A549 (cell line): ENCODE measurements around the gene CNOT2.

ENCODE experiments used
- JUN ChIP-seq, 2 experiments: fragments of >200 bp; sonication (Bioruptor Twin); formaldehyde crosslinking; IDR thresholded peaks; 2 replicates in 1 of 2; 3 replicates in 1 of 2; pipeline ENCODE4 v1.6.1; 2016 to 2017
- POLR2A ChIP-seq: IDR thresholded peaks from 2 replicates; pipeline ENCODE4 v1.6.1; 2012; ENCODE audit warnings: mild to moderate bottlenecking, low read length
- RFX5 ChIP-seq: fragments of 450-650 bp; IDR thresholded peaks from 2 replicates; pipeline ENCODE4 v1.7.1; 2014; ENCODE audit warnings: antibody characterized with exemption, mild to moderate bottlenecking, moderate library complexity
- TF ChIP-seq, protein P1 (sequence below): fragments of >200 bp; sonication (Bioruptor Twin); formaldehyde crosslinking; IDR thresholded peaks from 3 replicates; pipeline ENCODE4 v1.5.1; 2016

DNA sequence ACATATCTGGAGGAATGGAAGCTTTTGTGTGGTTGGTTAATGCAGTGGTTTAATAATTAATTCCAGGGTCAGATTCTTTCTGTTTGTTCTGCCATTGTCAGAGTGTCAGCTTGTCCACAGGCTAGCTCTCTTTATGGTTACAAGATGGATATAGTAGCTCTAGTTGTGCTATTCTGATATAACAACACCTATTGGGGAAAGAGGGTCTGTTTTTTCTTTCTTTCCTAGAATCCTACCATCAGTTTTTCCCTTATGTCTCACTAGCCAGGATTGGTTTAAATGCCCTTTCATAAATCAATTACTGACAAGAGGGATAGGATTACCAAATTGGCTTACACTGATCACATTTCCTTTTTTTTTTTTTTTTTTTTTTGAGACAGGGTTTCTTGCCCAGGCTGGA, 27.8 kb downstream of the CNOT2 start:
- TF ChIP-seq, protein P1, sequence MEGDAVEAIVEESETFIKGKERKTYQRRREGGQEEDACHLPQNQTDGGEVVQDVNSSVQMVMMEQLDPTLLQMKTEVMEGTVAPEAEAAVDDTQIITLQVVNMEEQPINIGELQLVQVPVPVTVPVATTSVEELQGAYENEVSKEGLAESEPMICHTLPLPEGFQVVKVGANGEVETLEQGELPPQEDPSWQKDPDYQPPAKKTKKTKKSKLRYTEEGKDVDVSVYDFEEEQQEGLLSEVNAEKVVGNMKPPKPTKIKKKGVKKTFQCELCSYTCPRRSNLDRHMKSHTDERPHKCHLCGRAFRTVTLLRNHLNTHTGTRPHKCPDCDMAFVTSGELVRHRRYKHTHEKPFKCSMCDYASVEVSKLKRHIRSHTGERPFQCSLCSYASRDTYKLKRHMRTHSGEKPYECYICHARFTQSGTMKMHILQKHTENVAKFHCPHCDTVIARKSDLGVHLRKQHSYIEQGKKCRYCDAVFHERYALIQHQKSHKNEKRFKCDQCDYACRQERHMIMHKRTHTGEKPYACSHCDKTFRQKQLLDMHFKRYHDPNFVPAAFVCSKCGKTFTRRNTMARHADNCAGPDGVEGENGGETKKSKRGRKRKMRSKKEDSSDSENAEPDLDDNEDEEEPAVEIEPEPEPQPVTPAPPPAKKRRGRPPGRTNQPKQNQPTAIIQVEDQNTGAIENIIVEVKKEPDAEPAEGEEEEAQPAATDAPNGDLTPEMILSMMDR, result no peak
- TF ChIP-seq POLR2A (no peak), JUN (IDR thresholded peaks at IDR 0.05) (no peak), RFX5 (no peak)
